Measurements from ENCODE around the gene ANKRD13C.

Gene ANKRD13C

GRCh38 chr1:70386121-70386520, 31.6 kb upstream of the ANKRD13C start:
- Histone ChIP-seq H3K4me3 (ENCODE audit: low read depth, low read length) (no peak overlapping the region), H3K36me3 (ENCODE audit: control insufficient read depth in 2 of 2, insufficient read depth in 1 of 2, low read length in 2 of 2) (no peaks in the 10 kb centered on the region), H3K27ac (ENCODE audit: extremely low read depth, low read depth, low read length) (no peak overlapping the region), H3K9me3 (ENCODE audit: control insufficient read depth, insufficient read depth, low read depth, low read length) (no peaks in the 10 kb centered on the region), H3K4me1 (ENCODE audit: control insufficient read depth, insufficient read depth, low read length) (no peaks in the 10 kb centered on the region)
- TF ChIP-seq ATF2 (tag by site-specific recombination; IDR thresholded peaks at IDR 0.05; ENCODE audit: low read depth) (no peak), ZFP3 (tag by site-specific recombination; IDR thresholded peaks at IDR 0.05; ENCODE audit: low read depth) (no peak), ZXDB (tag by site-specific recombination; IDR thresholded peaks at IDR 0.05) (no peak), YY2 (tag by site-specific recombination; IDR thresholded peaks at IDR 0.05) (no peak), ZNF664 (tag by site-specific recombination; IDR thresholded peaks at IDR 0.05) (no peak), KLF7 (tag by site-specific recombination; IDR thresholded peaks at IDR 0.05; ENCODE audit: borderline replicate concordance) (no peak), MZF1 (tag by site-specific recombination; IDR thresholded peaks at IDR 0.05; ENCODE audit: borderline replicate concordance) (no peak), MEIS1 (CRISPR knock-in tag; IDR thresholded peaks at IDR 0.05; ENCODE audit: borderline replicate concordance) (no peak)
- CTCF ChIA-PET = no interaction called here
- POLR2A ChIA-PET = no interaction called here

- TF ChIP-seq AEBP2 (tag by site-specific recombination; IDR thresholded peaks at IDR 0.05; ENCODE audit: borderline replicate concordance) (no peak), ZNF416 (tag by site-specific recombination; IDR thresholded peaks at IDR 0.05) (no peak), ZBTB44 (tag by site-specific recombination; IDR thresholded peaks at IDR 0.05) (no peak), ZNF692 (tag by site-specific recombination; IDR thresholded peaks at IDR 0.05) (no peak), ZNF2 (tag by site-specific recombination; IDR thresholded peaks at IDR 0.05) (no peak), SP2 (tag by site-specific recombination; IDR thresholded peaks at IDR 0.05) (no peak), BCL6B (tag by site-specific recombination; IDR thresholded peaks at IDR 0.05) (no peak), ZNF549 (tag by site-specific recombination; IDR thresholded peaks at IDR 0.05) (no peak), INSM2 (tag by site-specific recombination; IDR thresholded peaks at IDR 0.05) (no peak), ZNF398 (tag by site-specific recombination; IDR thresholded peaks at IDR 0.05) (no peak), ZNF157 (tag by site-specific recombination; IDR thresholded peaks at IDR 0.05) (no peak)
- POLR2A ChIA-PET = no interaction called here
- Histone ChIP-seq H3K9me3 (ENCODE audit: control insufficient read depth, insufficient read depth, low read depth, low read length) (no peaks in the 10 kb centered on the region), H3K36me3 (ENCODE audit: control insufficient read depth in 2 of 2, insufficient read depth in 1 of 2, low read length in 2 of 2) (no peaks in the 10 kb centered on the region), H3K4me3 (ENCODE audit: low read depth, low read length) (no peak overlapping the region), H3K27ac (ENCODE audit: extremely low read depth, low read depth, low read length) (no peak overlapping the region), H3K4me1 (ENCODE audit: control insufficient read depth, insufficient read depth, low read length) (no peaks in the 10 kb centered on the region)
- CTCF ChIA-PET = no interaction called here
Observed at GRCh38 chr1:70385477-70385876, 31.0 kb upstream of the ANKRD13C start.
